Astrocyte of the spinal cord (primary cell): Measurements from ENCODE around the gene PROM1.
A peak's percentile ranks its signal among the peaks of the same experiment; 100 is the strongest.

Experiments
- DNase-seq: peaks from one replicate; pipeline ENCODE4 v3.0.0; 2011; ENCODE audit warnings: low read depth, low spot score
- H3K4me3 ChIP-seq: 2 replicates; pipeline ENCODE4 v1.5.1; 2011; ENCODE audit warnings: low read depth, mild to moderate bottlenecking, low read length, moderate library complexity
- CTCF ChIP-seq: IDR thresholded peaks from 2 replicates; pipeline ENCODE4 v1.5.1; 2012; ENCODE audit warnings: low read depth, mild to moderate bottlenecking, low read length, inconsistent platforms
- in situ Hi-C: cut with HindIII; loops from 2 replicates; pipeline ENCODE4 v1.10.0; 2017; ENCODE audit warnings: low sequenced_read_pairs

PROM1 gene

GRCh38 chr4:16083241-16084191 lies at the start of gene PROM1:
TSS of gene PROM1 (minus strand) at chr4:16084023. CDS start at chr4:16075906, 8,117 bp downstream.
- in situ Hi-C loops = no loop called here
- no peak for DNase-seq
- peak within 1 kb of the TSS; percentile 20 for H3K4me3 ChIP-seq
- no peak for TF ChIP-seq CTCF

GRCh38 chr4:16133406-16133805 lies 49.6 kb upstream of the PROM1 start:
- no peak for DNase-seq
- in situ Hi-C loops = no loop called here
- H3K4me3 ChIP-seq = no peak overlapping the region
- no peak for TF ChIP-seq CTCF

GRCh38 chr4:16131293-16131692 lies 47.5 kb upstream of the PROM1 start:
- no peak overlapping the region for H3K4me3 ChIP-seq
- no peak for DNase-seq
- TF ChIP-seq CTCF = no peak
- in situ Hi-C loops = no loop called here

GRCh38 chr4:16129336-16129735 lies 45.5 kb upstream of the PROM1 start:
- in situ Hi-C loops = no loop called here
- no peak overlapping the region for H3K4me3 ChIP-seq
- DNase-seq = no peak
- no peak for TF ChIP-seq CTCF

GRCh38 chr4:16126714-16127113 lies 42.9 kb upstream of the PROM1 start:
- in situ Hi-C loops = no loop called here
- no peak overlapping the region for H3K4me3 ChIP-seq
- DNase-seq = no peak
- TF ChIP-seq CTCF = no peak

GRCh38 chr4:16125571-16126445 lies 42.0 kb upstream of the PROM1 start:
- TF ChIP-seq CTCF = no peak
- DNase-seq = no peak
- H3K4me3 ChIP-seq = no peak overlapping the region
- in situ Hi-C loops = no loop called here
